ENCODE data around the gene SLC25A12. TPM values are rescaled to one million over a fixed set of nuclear protein-coding genes. Genes with fewer than 3 reads are reported as not detected.

Gene SLC25A12
- total and polyA plus RNA-seq, 2 of the 13 experiments (the other 11 are each of a cell fraction or from before 2014, with no cell fraction given), result 8.1 to 15.9 TPM

GRCh38 chr2:171893824-171894611, at the start of gene SLC25A12 (continued):
- no peak for TF ChIP-seq TOPORS (CRISPR knock-in tag; IDR thresholded peaks at IDR 0.05)
- no peak for TF ChIP-seq JUN (CRISPR knock-in tag; IDR thresholded peaks at IDR 0.05)
- TF ChIP-seq YEATS2 (CRISPR knock-in tag; IDR thresholded peaks at IDR 0.05; ENCODE audit: borderline replicate concordance), result no peak
- no peak for TF ChIP-seq ZNF878 (CRISPR knock-in tag; IDR thresholded peaks at IDR 0.05)
- peak; percentile 67; the same call in 1 of the 2 replicates for TF ChIP-seq ZNF281 (CRISPR knock-in tag; IDR thresholded peaks at IDR 0.05; ENCODE audit: borderline replicate concordance)
- no peak for TF ChIP-seq ZIK1 (CRISPR knock-in tag; IDR thresholded peaks at IDR 0.05; ENCODE audit: borderline replicate concordance, low read depth)
- TF ChIP-seq ELF1 (CRISPR knock-in tag; IDR thresholded peaks at IDR 0.05), result no peak; the same call in 1 of the 2 replicates
- TF ChIP-seq GATAD2A (CRISPR knock-in tag; IDR thresholded peaks at IDR 0.05), result peak; percentile 51; the same call in 1 of the 2 replicates
- TF ChIP-seq ZNF484 (CRISPR knock-in tag; IDR thresholded peaks at IDR 0.05; ENCODE audit: borderline replicate concordance, low read depth), result no peak
- TF ChIP-seq TFDP1 (CRISPR knock-in tag; IDR thresholded peaks at IDR 0.05; ENCODE audit: borderline replicate concordance), result peak; percentile 49; the same call in 1 of the 2 replicates
- no peak for TF ChIP-seq SSRP1 (CRISPR knock-in tag; IDR thresholded peaks at IDR 0.05)
- no peak for TF ChIP-seq SRSF4 (IDR thresholded peaks at IDR 0.05; ENCODE audit: low read depth, low read length, poor library complexity, severe bottlenecking)
- TF ChIP-seq ZNF770 (CRISPR knock-in tag; IDR thresholded peaks at IDR 0.05), result 0 out of 2 replicates have a peak, but pooled peaks have one; percentile 24
- TF ChIP-seq KDM5A (IDR thresholded peaks at IDR 0.05; ENCODE audit: borderline replicate concordance, low read length), result peak; percentile 82; the same call in 1 of the 2 replicates
- no peak for TF ChIP-seq NR2C2 (CRISPR knock-in tag; IDR thresholded peaks at IDR 0.05; ENCODE audit: borderline replicate concordance)
- TF ChIP-seq ZNF562 (CRISPR knock-in tag; IDR thresholded peaks at IDR 0.05; ENCODE audit: borderline replicate concordance), result no peak
- TF ChIP-seq ZNF704 (CRISPR knock-in tag; IDR thresholded peaks at IDR 0.05; ENCODE audit: borderline replicate concordance), result peak; percentile 66; the same call in 1 of the 2 replicates
- peak; percentile 72; the same call in 1 of the 2 replicates for TF ChIP-seq SIN3A (IDR thresholded peaks at IDR 0.05; ENCODE audit: borderline replicate concordance, low read depth, low read length)
- no peak for TF ChIP-seq ZNF546 (CRISPR knock-in tag; conservative IDR thresholded peaks at IDR 0.05)
- no peak for TF ChIP-seq CREB1 (IDR thresholded peaks at IDR 0.05)
- no peak for TF ChIP-seq CREB1 (CRISPR knock-in tag; IDR thresholded peaks at IDR 0.05)
- TF ChIP-seq ZNF274 (CRISPR knock-in tag; IDR thresholded peaks at IDR 0.05), result peak; percentile 89
- peak; percentile 59; the same call in 1 of the 2 replicates for TF ChIP-seq SRY (CRISPR knock-in tag; IDR thresholded peaks at IDR 0.05)
